Suprapubic skin (tissue), 4 donors: ENCODE measurements around the gene EOGT. TPM values are rescaled to one million over a fixed set of nuclear protein-coding genes. Genes with fewer than 3 reads are reported as not detected.
A peak's percentile ranks its signal among the peaks of the same experiment; 100 is the strongest.

Source experiments
- DNase-seq, 2 donors: peaks; one replicate each; pipeline ENCODE4 v3.0.0-alpha.2; 2019; ENCODE audit warnings: low spot score in 2 of 2
- H3K27ac ChIP-seq: fragments of 200-600 bp; sonication (generic); one replicate; pipeline ENCODE4 v1.5.1; 2019
- H3K27me3 ChIP-seq: fragments of 200-600 bp; sonication (generic); one replicate; pipeline ENCODE4 v1.5.1; 2019
- H3K36me3 ChIP-seq: fragments of 200-600 bp; sonication (generic); one replicate; pipeline ENCODE4 v1.5.1; 2019
- H3K4me1 ChIP-seq: fragments of 200-600 bp; sonication (generic); one replicate; pipeline ENCODE4 v1.5.1; 2019
- H3K4me3 ChIP-seq: fragments of 200-600 bp; sonication (generic); one replicate; pipeline ENCODE4 v1.5.1; 2019; ENCODE audit warnings: mild to moderate bottlenecking
- H3K9me3 ChIP-seq: fragments of 200-600 bp; sonication (generic); one replicate; pipeline ENCODE4 v1.5.1; 2019
- EP300 ChIP-seq: sonication (generic); formaldehyde crosslinking; IDR thresholded peaks from one replicate; pipeline ENCODE4 v1.6.1; 2017; ENCODE audit warnings: antibody characterized with exemption
- POLR2A ChIP-seq, 2 donors: fragments of 450-650 bp; IDR thresholded peaks; one replicate each; pipeline ENCODE4 v1.6.1; 2017; ENCODE audit warnings: antibody characterized with exemption in 2 of 2, mild to moderate bottlenecking in 2 of 2, moderate library complexity in 2 of 2
- POLR2AphosphoS5 ChIP-seq, 3 donors: sonication (generic); formaldehyde crosslinking; IDR thresholded peaks; one replicate each; pipeline ENCODE4 v1.6.1; 2017; ENCODE audit warnings: antibody characterized with exemption in 3 of 3
- WGBS: methylation state at CpG from one replicate; pipeline ENCODE4 v1.1.5; 2018; 5-methylcytosine and 5-hydroxymethylcytosine counted together
- total RNA-seq, 4 donors: library from RNA; depleted of rRNA; stranded (reverse); fragments of >200 nt; gene quantifications; one replicate each; pipeline ENCODE4 v1.1.0, GENCODE V29; 2016
- TF ChIP-seq, protein P1 (sequence below), 2 donors: fragments of 200-600 bp in 1 of 2; fragments of 450-650 bp in 1 of 2; sonication (generic) in 1 of 2; IDR thresholded peaks; one replicate each; pipeline ENCODE4 v1.5.1; 2016 to 2019; ENCODE audit warnings: antibody characterized with exemption in 2 of 2, mild to moderate bottlenecking in 1 of 2, moderate library complexity in 1 of 2

EOGT gene
- total RNA-seq, 4 donors from 2014 or later = 15.3 to 27.8 (median 20.9) TPM

DNA sequence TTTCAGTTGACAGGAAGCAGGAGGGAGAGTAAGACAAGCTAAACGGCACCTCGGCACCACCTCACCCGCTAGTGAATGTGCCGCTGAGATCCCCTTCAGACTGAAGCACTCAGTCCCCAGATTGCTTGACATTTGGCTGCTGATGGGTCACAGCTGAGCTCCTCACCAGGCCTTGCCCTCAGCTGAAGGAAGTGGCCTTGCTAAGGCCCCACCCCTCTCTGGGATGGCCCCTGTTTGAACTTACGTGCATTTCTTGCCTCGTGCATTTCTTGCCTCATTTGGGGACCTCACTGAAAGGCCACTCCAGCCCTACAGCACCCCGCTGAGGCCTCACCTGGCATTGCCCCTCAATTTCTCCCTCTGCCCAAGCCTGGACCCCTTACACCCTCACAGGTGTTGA is 39.8 kb downstream of the EOGT start:
- DNase-seq = no peak
- 69% methylated on average over 7 of the region's 7 CpGs for WGBS
- Histone ChIP-seq H3K27me3 (no peaks in the 10 kb centered on the region), H3K27ac (no peak overlapping the region), H3K36me3 (peaks cover 24% of the 10 kb centered on the region), H3K9me3 (no peaks in the 10 kb centered on the region), H3K4me3 (no peak overlapping the region), H3K4me1 (no peaks in the 10 kb centered on the region)
- TF ChIP-seq POLR2AphosphoS5 (IDR thresholded peaks at IDR 0.05) (no peak), EP300 (no peak), POLR2A (IDR thresholded peaks at IDR 0.05) (no peak)
- TF ChIP-seq, protein P1, sequence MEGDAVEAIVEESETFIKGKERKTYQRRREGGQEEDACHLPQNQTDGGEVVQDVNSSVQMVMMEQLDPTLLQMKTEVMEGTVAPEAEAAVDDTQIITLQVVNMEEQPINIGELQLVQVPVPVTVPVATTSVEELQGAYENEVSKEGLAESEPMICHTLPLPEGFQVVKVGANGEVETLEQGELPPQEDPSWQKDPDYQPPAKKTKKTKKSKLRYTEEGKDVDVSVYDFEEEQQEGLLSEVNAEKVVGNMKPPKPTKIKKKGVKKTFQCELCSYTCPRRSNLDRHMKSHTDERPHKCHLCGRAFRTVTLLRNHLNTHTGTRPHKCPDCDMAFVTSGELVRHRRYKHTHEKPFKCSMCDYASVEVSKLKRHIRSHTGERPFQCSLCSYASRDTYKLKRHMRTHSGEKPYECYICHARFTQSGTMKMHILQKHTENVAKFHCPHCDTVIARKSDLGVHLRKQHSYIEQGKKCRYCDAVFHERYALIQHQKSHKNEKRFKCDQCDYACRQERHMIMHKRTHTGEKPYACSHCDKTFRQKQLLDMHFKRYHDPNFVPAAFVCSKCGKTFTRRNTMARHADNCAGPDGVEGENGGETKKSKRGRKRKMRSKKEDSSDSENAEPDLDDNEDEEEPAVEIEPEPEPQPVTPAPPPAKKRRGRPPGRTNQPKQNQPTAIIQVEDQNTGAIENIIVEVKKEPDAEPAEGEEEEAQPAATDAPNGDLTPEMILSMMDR (IDR thresholded peaks at IDR 0.05) = no peak

DNA sequence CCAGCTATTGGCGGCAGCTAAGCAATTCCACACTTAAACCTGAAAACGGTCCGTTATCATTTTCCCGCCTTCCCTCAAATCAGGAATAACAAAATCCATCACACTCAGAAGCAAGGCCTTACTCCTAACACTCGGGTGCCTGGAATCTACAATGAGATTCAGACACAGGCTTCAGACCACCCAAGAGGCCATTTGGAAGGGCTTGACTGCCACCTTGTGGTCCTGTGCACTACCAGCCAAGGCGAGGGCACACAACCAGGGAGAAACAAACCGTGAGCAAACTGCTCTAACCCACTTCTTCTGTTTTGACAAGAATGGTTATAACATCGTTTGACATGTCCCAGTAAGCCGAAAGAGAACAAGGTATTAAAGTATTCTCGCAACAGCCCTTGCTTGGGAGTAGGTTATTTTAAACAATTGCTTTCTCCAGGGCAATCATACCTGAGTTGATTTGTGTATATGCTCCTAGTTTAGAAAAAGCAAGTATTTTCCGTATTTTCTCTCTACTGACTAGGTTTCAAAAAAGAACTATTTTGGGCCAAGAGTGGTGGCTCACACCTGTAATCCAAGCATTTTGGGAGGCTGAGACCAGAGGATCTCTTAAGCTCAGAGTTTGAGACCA is 41.0 kb downstream of the EOGT start:
- H3K9me3 ChIP-seq = no peaks in the 10 kb centered on the region
- TF ChIP-seq EP300 = no peak
- TF ChIP-seq, protein P1 (IDR thresholded peaks at IDR 0.05) = peak in 1 of 2 donors; percentile 47
- no peak overlapping the region for H3K4me3 ChIP-seq
- DNase-seq = no peak
- H3K36me3 ChIP-seq = peaks cover 12% of the 10 kb centered on the region
- H3K4me1 ChIP-seq = no peaks in the 10 kb centered on the region
- H3K27ac ChIP-seq = no peak overlapping the region
- WGBS = 50% methylated on average over 10 of the region's 11 CpGs
- H3K27me3 ChIP-seq = no peaks in the 10 kb centered on the region

DNA sequence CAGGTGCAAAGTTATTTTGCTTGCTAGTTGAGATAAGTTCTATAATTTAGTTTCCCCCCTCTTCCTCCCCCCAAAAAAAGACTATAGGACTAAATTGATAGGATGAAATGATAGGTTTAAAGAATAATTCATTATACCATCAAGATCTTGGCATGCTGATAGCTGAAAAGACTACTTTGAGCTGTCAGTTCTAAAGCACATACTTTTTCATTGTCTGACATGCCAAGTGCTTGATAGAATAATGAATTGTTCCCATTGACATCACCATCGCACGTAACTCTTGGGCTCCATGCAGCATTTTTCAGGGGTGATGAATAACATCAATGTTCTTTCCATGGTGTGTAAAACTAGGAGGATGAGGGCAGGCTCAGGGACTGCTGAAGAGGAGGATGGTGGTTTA is 48.8 kb downstream of the EOGT start:
- Histone ChIP-seq H3K9me3 (no peaks in the 10 kb centered on the region), H3K4me3 (no peak overlapping the region), H3K4me1 (no peaks in the 10 kb centered on the region), H3K36me3 (no peaks in the 10 kb centered on the region), H3K27ac (no peak overlapping the region), H3K27me3 (no peaks in the 10 kb centered on the region)
- no peak for DNase-seq
- TF ChIP-seq EP300 = no peak
- TF ChIP-seq POLR2AphosphoS5 (IDR thresholded peaks at IDR 0.05) = no peak
- no peak for TF ChIP-seq POLR2A (IDR thresholded peaks at IDR 0.05)
- TF ChIP-seq, protein P1 (IDR thresholded peaks at IDR 0.05) = no peak
- 75% methylated on average over 2 of the region's 2 CpGs for WGBS

DNA sequence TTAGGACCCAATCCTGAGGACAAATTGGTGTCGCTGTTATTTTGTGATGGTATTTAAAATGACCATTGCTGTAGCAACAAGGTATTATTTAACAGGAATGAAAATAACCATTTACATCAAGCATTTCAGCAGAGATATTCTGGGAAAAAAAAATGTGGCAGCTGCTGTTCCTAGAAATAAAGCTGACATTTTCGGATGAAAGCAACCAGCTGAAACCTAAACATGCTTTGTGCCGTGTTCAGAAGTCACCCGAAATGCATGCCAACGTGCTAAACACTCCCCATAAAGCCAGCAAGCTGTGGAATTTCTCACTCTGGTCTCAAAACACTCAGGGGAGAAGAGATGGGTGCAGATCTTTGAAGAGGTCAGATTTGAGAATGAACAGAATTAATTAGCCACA is 49.6 kb downstream of the EOGT start:
- no peak for TF ChIP-seq EP300
- TF ChIP-seq POLR2AphosphoS5 (IDR thresholded peaks at IDR 0.05) = no peak
- TF ChIP-seq, protein P1 (IDR thresholded peaks at IDR 0.05) = no peak
- no peak for TF ChIP-seq POLR2A (IDR thresholded peaks at IDR 0.05)
- Histone ChIP-seq H3K4me1 (no peaks in the 10 kb centered on the region), H3K36me3 (no peaks in the 10 kb centered on the region), H3K27me3 (no peaks in the 10 kb centered on the region), H3K27ac (no peak overlapping the region), H3K9me3 (no peaks in the 10 kb centered on the region), H3K4me3 (no peak overlapping the region)
- DNase-seq = no peak
- 50% methylated on average over 5 of the region's 5 CpGs for WGBS

DNA sequence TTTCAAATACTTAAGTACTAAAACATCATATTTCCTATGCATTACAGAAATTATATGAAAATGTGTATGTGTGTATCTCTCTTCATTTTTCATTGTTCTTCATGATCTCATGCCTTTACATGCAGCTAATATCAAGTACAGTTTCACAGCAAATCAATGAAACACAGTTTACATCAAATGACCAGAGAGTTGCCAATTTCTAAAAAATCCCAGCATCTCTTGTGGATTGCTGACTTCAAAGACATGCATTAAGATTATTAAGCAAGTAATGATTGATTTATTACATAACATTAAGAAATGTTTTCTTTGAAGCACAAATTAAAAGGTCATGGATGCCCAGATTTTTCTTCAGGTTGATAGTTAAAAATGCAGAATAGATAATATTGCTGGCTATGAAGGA is 50.1 kb downstream of the EOGT start:
- Histone ChIP-seq H3K36me3 (no peaks in the 10 kb centered on the region), H3K4me3 (no peak overlapping the region), H3K27me3 (peaks cover under 1% of the 10 kb centered on the region), H3K9me3 (no peaks in the 10 kb centered on the region), H3K4me1 (no peaks in the 10 kb centered on the region), H3K27ac (no peak overlapping the region)
- TF ChIP-seq EP300 (no peak), POLR2A (IDR thresholded peaks at IDR 0.05) (no peak), POLR2AphosphoS5 (IDR thresholded peaks at IDR 0.05) (no peak)
- TF ChIP-seq, protein P1 (IDR thresholded peaks at IDR 0.05) = no peak
- no peak for DNase-seq
